ENCODE measurements around the gene CYP3A5. TPM values are rescaled to one million over a fixed set of nuclear protein-coding genes. Genes with fewer than 3 reads are reported as not detected.
"Not testable (repeated sequence)": the region's sequence is repeated elsewhere in the genome, so short reads cannot be mapped to it uniquely, and the experiment has no call there.

Gene CYP3A5
- 7.3 and 13.1 TPM in 2 replicates for total RNA-seq

- peak; percentile 56 for DNase-seq (ENCODE audit: low read depth)
These were observed at the start of gene CYP3A5 for GRCh38 chr7:99679400-99680191. TSS of gene CYP3A5 (minus strand) at chr7:99679996. CDS start at chr7:99679896, 100 bp downstream.

GRCh38 chr7:99728615-99729014, 48.8 kb upstream of the CYP3A5 start:
- DNase-seq (ENCODE audit: low read depth) = no peak

- DNase-seq (ENCODE audit: low read depth) = not testable (repeated sequence)
These were observed 43.4 kb upstream of the CYP3A5 start for GRCh38 chr7:99723201-99723600.

- no peak for DNase-seq (ENCODE audit: low read depth)
These were observed 41.2 kb upstream of the CYP3A5 start for GRCh38 chr7:99720800-99721595.

- peak; percentile 67 for DNase-seq (ENCODE audit: low read depth)
These were observed 40.4 kb upstream of the CYP3A5 start for GRCh38 chr7:99719996-99720769.

GRCh38 chr7:99713995-99714570, 34.3 kb upstream of the CYP3A5 start:
- no peak for DNase-seq (ENCODE audit: low read depth)

GRCh38 chr7:99709838-99710578, 30.2 kb upstream of the CYP3A5 start:
- no peak for DNase-seq (ENCODE audit: low read depth)

- no peak for DNase-seq (ENCODE audit: low read depth)
These were observed 29.5 kb upstream of the CYP3A5 start for GRCh38 chr7:99709260-99709659.

- DNase-seq (ENCODE audit: low read depth) = no peak
These were observed 27.3 kb upstream of the CYP3A5 start for GRCh38 chr7:99707096-99707495.

GRCh38 chr7:99699946-99700345, 20.1 kb upstream of the CYP3A5 start:
- DNase-seq (ENCODE audit: low read depth) = no peak

- peak; percentile 64 for DNase-seq (ENCODE audit: low read depth)
These were observed 19.3 kb upstream of the CYP3A5 start for GRCh38 chr7:99698867-99699730.

- no peak for DNase-seq (ENCODE audit: low read depth)
These were observed 15.1 kb upstream of the CYP3A5 start for GRCh38 chr7:99694912-99695304.

GRCh38 chr7:99694201-99694911, 14.6 kb upstream of the CYP3A5 start:
- DNase-seq (ENCODE audit: low read depth) = no peak

- DNase-seq (ENCODE audit: low read depth) = peak; percentile 67
These were observed 13.8 kb upstream of the CYP3A5 start for GRCh38 chr7:99693427-99694200.

- no peak for DNase-seq (ENCODE audit: low read depth)
These were observed 13.3 kb upstream of the CYP3A5 start for GRCh38 chr7:99693100-99693426.

- DNase-seq (ENCODE audit: low read depth) = not testable (repeated sequence)
These were observed 12.8 kb upstream of the CYP3A5 start for GRCh38 chr7:99692563-99692962.

- DNase-seq (ENCODE audit: low read depth) = not testable (repeated sequence)
These were observed 11.9 kb upstream of the CYP3A5 start for GRCh38 chr7:99691658-99692057.

GRCh38 chr7:99690918-99691317, 11.1 kb upstream of the CYP3A5 start:
- DNase-seq (ENCODE audit: low read depth) = not testable (repeated sequence)

Measured in renal cortical epithelial cell (primary cell).